IPS-18a (cell line): ENCODE results near the gene GPRASP3.

Experiments used
- H3K27ac ChIP-seq: one replicate; pipeline ENCODE4 v1.5.1; 2013; ENCODE audit warnings: low read length
- H3K27me3 ChIP-seq: one replicate; pipeline ENCODE4 v1.6.1; 2013; ENCODE audit warnings: mild to moderate bottlenecking, low read length; ENCODE audit not compliant: control insufficient read depth, insufficient read depth
- H3K36me3 ChIP-seq: one replicate; pipeline ENCODE4 v1.6.1; 2013; ENCODE audit warnings: low read depth, low read length; ENCODE audit not compliant: control insufficient read depth
- H3K4me1 ChIP-seq: one replicate; pipeline ENCODE4 v1.6.1; 2013; ENCODE audit warnings: low read depth, low read length; ENCODE audit not compliant: control insufficient read depth
- H3K4me3 ChIP-seq: one replicate; pipeline ENCODE4 v1.5.1; 2013; ENCODE audit warnings: low read length
- H3K9ac ChIP-seq: one replicate; pipeline ENCODE4 v1.6.1; 2013; ENCODE audit warnings: mild to moderate bottlenecking, low read length, moderate library complexity
- H3K9me3 ChIP-seq: one replicate; pipeline ENCODE4 v1.6.1; 2013; ENCODE audit warnings: low read depth, low read length; ENCODE audit not compliant: control insufficient read depth

The GPRASP3 gene

GRCh38 chrX:102765809-102766208 is 45.3 kb downstream of the GPRASP3 start:
- Histone ChIP-seq H3K4me1 (no peaks in the 10 kb centered on the region), H3K36me3 (no peaks in the 10 kb centered on the region), H3K9ac (no peak overlapping the region), H3K27ac (no peak overlapping the region), H3K4me3 (no peak overlapping the region), H3K9me3 (peaks cover 13% of the 10 kb centered on the region), H3K27me3 (no peaks in the 10 kb centered on the region)

GRCh38 chrX:102767287-102767686 is 46.7 kb downstream of the GPRASP3 start:
- Histone ChIP-seq H3K9ac (no peak overlapping the region), H3K27ac (no peak overlapping the region), H3K4me1 (no peaks in the 10 kb centered on the region), H3K27me3 (no peaks in the 10 kb centered on the region), H3K9me3 (peaks cover 12% of the 10 kb centered on the region), H3K36me3 (no peaks in the 10 kb centered on the region), H3K4me3 (no peak overlapping the region)

- peaks cover 7% of the 10 kb centered on the region for H3K9me3 ChIP-seq
- H3K36me3 ChIP-seq, result no peaks in the 10 kb centered on the region
- H3K4me1 ChIP-seq, result no peaks in the 10 kb centered on the region
- H3K9ac ChIP-seq, result peak overlapping the region; percentile 72
- peak overlapping the region; percentile 74 for H3K4me3 ChIP-seq
- H3K27me3 ChIP-seq, result no peaks in the 10 kb centered on the region
- peak overlapping the region; percentile 65 for H3K27ac ChIP-seq
These were observed 48.6 kb downstream of the GPRASP3 start for GRCh38 chrX:102768987-102769761.
